K562 (cell line): Measurements from ENCODE around the gene SLC38A11.
"Not testable (repeated sequence)": the region's sequence is repeated elsewhere in the genome, so short reads cannot be mapped to it uniquely, and the experiment has no call there.

ENCODE experiments used
- GABPB1 ChIP-seq: sonication (generic); formaldehyde crosslinking; IDR thresholded peaks from 2 replicates; pipeline ENCODE4 v1.8.0; 2022; ENCODE audit warnings: mild to moderate bottlenecking, missing genetic modification reagents
- KLF6 ChIP-seq: fragments of 250-450 bp; sonication (Bioruptor Pico); IDR thresholded peaks from 2 replicates; pipeline ENCODE4 v1.4.0; 2020; ENCODE audit warnings: mild to moderate bottlenecking, moderate library complexity, borderline replicate concordance
- NR3C1 ChIP-seq: sonication (generic); formaldehyde crosslinking; IDR thresholded peaks from 2 replicates; pipeline ENCODE4 v1.8.1; 2022; ENCODE audit warnings: missing genetic modification reagents
- NRF1 ChIP-seq, 2 experiments: fragments of 450-650 bp; IDR thresholded peaks in 1 of 2; conservative IDR thresholded peaks in 1 of 2; 2 replicates each; pipeline ENCODE4 v1.6.1; 2014; ENCODE audit warnings: mild to moderate bottlenecking in 2 of 2
- PHF20 ChIP-seq: fragments of 450-650 bp; IDR thresholded peaks from 2 replicates; pipeline ENCODE4 v1.6.1; 2018; ENCODE audit not compliant: partially characterized antibody
- TCF3 ChIP-seq: sonication (generic); formaldehyde crosslinking; IDR thresholded peaks from 2 replicates; pipeline ENCODE4 v1.4.0; 2020; ENCODE audit warnings: mild to moderate bottlenecking, missing genetic modification reagents
- TF ChIP-seq, protein P1 (sequence below), 3 experiments: IDR thresholded peaks in 2 of 3; conservative IDR thresholded peaks in 1 of 3; 2 replicates each; pipeline ENCODE4 v1.5.1; 2011 to 2012; ENCODE audit warnings: low read length in 3 of 3, mild to moderate bottlenecking in 3 of 3, control low read depth in 2 of 3, improper control_type of control experiment in 1 of 3, inconsistent platforms in 1 of 3, low read depth in 1 of 3, mixed read lengths in 1 of 3, moderate library complexity in 1 of 3; ENCODE audit not compliant: insufficient read depth in 2 of 3
- TF ChIP-seq, protein P2 (sequence below): sonication (generic); formaldehyde crosslinking; IDR thresholded peaks from 2 replicates; pipeline ENCODE4 v1.4.0; 2020; ENCODE audit warnings: mild to moderate bottlenecking, missing genetic modification reagents
- TF ChIP-seq, protein P3 (sequence below), 2 experiments: IDR thresholded peaks; 2 replicates each; pipeline ENCODE4 v1.6.1; 2011; ENCODE audit warnings: borderline replicate concordance in 1 of 2, control low read depth in 1 of 2, low read depth in 1 of 2, low read length in 1 of 2, mild to moderate bottlenecking in 1 of 2, mixed read lengths in 1 of 2, moderate library complexity in 1 of 2; ENCODE audit not compliant: insufficient read depth in 1 of 2, insufficient read length in 1 of 2, poor library complexity in 1 of 2, severe bottlenecking in 1 of 2; ENCODE audit errors: extremely low read depth in 1 of 2
- TF ChIP-seq, protein P4 (sequence below), 2 experiments: fragments of 450-650 bp; IDR thresholded peaks; 2 replicates each; pipeline ENCODE4 v1.6.1; 2016

DNA sequence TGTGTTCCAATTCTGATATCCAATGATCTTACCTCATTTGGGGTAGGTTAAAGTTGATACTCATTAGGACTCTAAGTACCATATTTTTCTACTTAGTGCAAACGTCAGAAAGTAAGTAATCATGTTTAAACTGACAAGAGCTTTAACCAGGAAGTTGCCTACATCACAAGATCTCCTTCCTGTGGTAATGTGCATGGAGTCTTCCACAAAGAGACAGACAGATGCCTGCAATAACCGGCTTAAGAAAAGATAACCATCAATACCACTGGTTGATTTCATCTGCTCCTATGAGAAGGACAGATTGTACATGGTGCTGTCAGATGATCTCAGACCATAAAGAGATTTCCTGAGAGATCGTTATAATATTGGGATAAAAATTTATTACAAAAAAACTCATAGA lies 33.5 kb upstream of the SLC38A11 start:
- TF ChIP-seq, protein P1, sequence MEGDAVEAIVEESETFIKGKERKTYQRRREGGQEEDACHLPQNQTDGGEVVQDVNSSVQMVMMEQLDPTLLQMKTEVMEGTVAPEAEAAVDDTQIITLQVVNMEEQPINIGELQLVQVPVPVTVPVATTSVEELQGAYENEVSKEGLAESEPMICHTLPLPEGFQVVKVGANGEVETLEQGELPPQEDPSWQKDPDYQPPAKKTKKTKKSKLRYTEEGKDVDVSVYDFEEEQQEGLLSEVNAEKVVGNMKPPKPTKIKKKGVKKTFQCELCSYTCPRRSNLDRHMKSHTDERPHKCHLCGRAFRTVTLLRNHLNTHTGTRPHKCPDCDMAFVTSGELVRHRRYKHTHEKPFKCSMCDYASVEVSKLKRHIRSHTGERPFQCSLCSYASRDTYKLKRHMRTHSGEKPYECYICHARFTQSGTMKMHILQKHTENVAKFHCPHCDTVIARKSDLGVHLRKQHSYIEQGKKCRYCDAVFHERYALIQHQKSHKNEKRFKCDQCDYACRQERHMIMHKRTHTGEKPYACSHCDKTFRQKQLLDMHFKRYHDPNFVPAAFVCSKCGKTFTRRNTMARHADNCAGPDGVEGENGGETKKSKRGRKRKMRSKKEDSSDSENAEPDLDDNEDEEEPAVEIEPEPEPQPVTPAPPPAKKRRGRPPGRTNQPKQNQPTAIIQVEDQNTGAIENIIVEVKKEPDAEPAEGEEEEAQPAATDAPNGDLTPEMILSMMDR (IDR thresholded peaks at IDR 0.05 in 2 of 3, conservative IDR thresholded peaks at IDR 0.05 in 1 of 3; ENCODE audit: insufficient read depth in 2 of 3, low read depth in 1 of 3, low read length in 3 of 3): not testable (repeated sequence)
- not testable (repeated sequence) for TF ChIP-seq GABPB1 (CRISPR knock-in tag); PHF20; NR3C1; NRF1 (conservative IDR thresholded peaks at IDR 0.05 in 1 of 2, IDR thresholded peaks at IDR 0.05 in 1 of 2); TCF3 (CRISPR knock-in tag); KLF6 (CRISPR knock-in tag)
- TF ChIP-seq, protein P2, sequence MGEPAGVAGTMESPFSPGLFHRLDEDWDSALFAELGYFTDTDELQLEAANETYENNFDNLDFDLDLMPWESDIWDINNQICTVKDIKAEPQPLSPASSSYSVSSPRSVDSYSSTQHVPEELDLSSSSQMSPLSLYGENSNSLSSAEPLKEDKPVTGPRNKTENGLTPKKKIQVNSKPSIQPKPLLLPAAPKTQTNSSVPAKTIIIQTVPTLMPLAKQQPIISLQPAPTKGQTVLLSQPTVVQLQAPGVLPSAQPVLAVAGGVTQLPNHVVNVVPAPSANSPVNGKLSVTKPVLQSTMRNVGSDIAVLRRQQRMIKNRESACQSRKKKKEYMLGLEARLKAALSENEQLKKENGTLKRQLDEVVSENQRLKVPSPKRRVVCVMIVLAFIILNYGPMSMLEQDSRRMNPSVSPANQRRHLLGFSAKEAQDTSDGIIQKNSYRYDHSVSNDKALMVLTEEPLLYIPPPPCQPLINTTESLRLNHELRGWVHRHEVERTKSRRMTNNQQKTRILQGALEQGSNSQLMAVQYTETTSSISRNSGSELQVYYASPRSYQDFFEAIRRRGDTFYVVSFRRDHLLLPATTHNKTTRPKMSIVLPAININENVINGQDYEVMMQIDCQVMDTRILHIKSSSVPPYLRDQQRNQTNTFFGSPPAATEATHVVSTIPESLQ (CRISPR knock-in tag): not testable (repeated sequence)
- TF ChIP-seq, protein P3, sequence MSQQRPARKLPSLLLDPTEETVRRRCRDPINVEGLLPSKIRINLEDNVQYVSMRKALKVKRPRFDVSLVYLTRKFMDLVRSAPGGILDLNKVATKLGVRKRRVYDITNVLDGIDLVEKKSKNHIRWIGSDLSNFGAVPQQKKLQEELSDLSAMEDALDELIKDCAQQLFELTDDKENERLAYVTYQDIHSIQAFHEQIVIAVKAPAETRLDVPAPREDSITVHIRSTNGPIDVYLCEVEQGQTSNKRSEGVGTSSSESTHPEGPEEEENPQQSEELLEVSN (IDR thresholded peaks at IDR 0.05; ENCODE audit: borderline replicate concordance in 1 of 2, extremely low read depth in 1 of 2, insufficient read depth in 1 of 2, insufficient read length in 1 of 2, low read depth in 1 of 2, low read length in 1 of 2, poor library complexity in 1 of 2, severe bottlenecking in 1 of 2): not testable (repeated sequence)
- TF ChIP-seq, protein P4, sequence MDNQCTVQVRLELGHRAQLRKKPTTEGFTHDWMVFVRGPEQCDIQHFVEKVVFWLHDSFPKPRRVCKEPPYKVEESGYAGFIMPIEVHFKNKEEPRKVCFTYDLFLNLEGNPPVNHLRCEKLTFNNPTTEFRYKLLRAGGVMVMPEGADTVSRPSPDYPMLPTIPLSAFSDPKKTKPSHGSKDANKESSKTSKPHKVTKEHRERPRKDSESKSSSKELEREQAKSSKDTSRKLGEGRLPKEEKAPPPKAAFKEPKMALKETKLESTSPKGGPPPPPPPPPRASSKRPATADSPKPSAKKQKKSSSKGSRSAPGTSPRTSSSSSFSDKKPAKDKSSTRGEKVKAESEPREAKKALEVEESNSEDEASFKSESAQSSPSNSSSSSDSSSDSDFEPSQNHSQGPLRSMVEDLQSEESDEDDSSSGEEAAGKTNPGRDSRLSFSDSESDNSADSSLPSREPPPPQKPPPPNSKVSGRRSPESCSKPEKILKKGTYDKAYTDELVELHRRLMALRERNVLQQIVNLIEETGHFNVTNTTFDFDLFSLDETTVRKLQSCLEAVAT (IDR thresholded peaks at IDR 0.05): not testable (repeated sequence)
